KMS-11 (cell line): ENCODE measurements around the gene CYB5RL.

ENCODE experiments used
- H2AFZ ChIP-seq: fragments of 200-600 bp; sonication (generic); 2 replicates; pipeline ENCODE4 v1.6.1; 2016; ENCODE audit warnings: antibody characterized with exemption, mixed run types, low read depth
- H3K27ac ChIP-seq: fragments of 200-600 bp; sonication (generic); 2 replicates; pipeline ENCODE4 v1.6.1; 2016; ENCODE audit warnings: mild to moderate bottlenecking, mixed run types
- H3K27me3 ChIP-seq: fragments of 200-600 bp; sonication (generic); 2 replicates; pipeline ENCODE4 v1.6.1; 2017; ENCODE audit warnings: mild to moderate bottlenecking, low read depth, mixed run types, moderate library complexity; ENCODE audit not compliant: insufficient read depth
- H3K36me3 ChIP-seq: fragments of 200-600 bp; sonication (generic); 2 replicates; pipeline ENCODE4 v1.6.1; 2017; ENCODE audit warnings: mild to moderate bottlenecking, mixed run types; ENCODE audit not compliant: insufficient read depth
- H3K4me1 ChIP-seq: fragments of 200-600 bp; sonication (generic); 2 replicates; pipeline ENCODE4 v1.6.1; 2016; ENCODE audit warnings: mild to moderate bottlenecking, low read depth, mixed run types; ENCODE audit not compliant: poor library complexity, severe bottlenecking
- H3K4me2 ChIP-seq: fragments of 200-600 bp; sonication (generic); 2 replicates; pipeline ENCODE4 v1.7.0; 2016; ENCODE audit warnings: mild to moderate bottlenecking, mixed run types
- H3K4me3 ChIP-seq: fragments of 200-600 bp; sonication (generic); IDR thresholded peaks from 2 replicates; pipeline ENCODE4 v1.6.1; 2017; ENCODE audit warnings: low read depth, low read length, mixed read lengths; ENCODE audit not compliant: insufficient read depth
- H3K79me2 ChIP-seq: fragments of 200-600 bp; sonication (generic); 2 replicates; pipeline ENCODE4 v1.6.1; 2016; ENCODE audit warnings: low read depth, mixed run types; ENCODE audit not compliant: insufficient read depth
- H3K9ac ChIP-seq: fragments of 200-600 bp; sonication (generic); 2 replicates; pipeline ENCODE4 v1.6.1; 2016; ENCODE audit warnings: mild to moderate bottlenecking, mixed run types
- H4K20me1 ChIP-seq: fragments of 200-600 bp; sonication (generic); 2 replicates; pipeline ENCODE4 v1.6.1; 2016; ENCODE audit warnings: mild to moderate bottlenecking, mixed run types; ENCODE audit not compliant: insufficient read depth
- CTCF ChIP-seq: fragments of 200-600 bp; sonication (generic); conservative IDR thresholded peaks from 2 replicates; pipeline ENCODE4 v1.6.1; 2017; ENCODE audit warnings: low read depth, mild to moderate bottlenecking, antibody characterized with exemption, low read length, moderate library complexity, mixed read lengths

The CYB5RL gene

GRCh38 chr1:54165146-54165545 is 34.7 kb downstream of the CYB5RL start:
- TF ChIP-seq CTCF, result no peak
- no peak overlapping the region for H3K4me3 ChIP-seq
- H3K79me2 ChIP-seq, result no peaks in the 10 kb centered on the region

GRCh38 chr1:54163573-54163972 is 36.3 kb downstream of the CYB5RL start:
- Histone ChIP-seq H2AFZ (no peak overlapping the region), H3K36me3 (no peaks in the 10 kb centered on the region), H4K20me1 (no peaks in the 10 kb centered on the region), H3K27me3 (no peaks in the 10 kb centered on the region), H3K9ac (no peak overlapping the region), H3K79me2 (no peaks in the 10 kb centered on the region), H3K4me1 (no peaks in the 10 kb centered on the region), H3K4me2 (no peak overlapping the region), H3K4me3 (no peak overlapping the region), H3K27ac (no peak overlapping the region)
- no peak for TF ChIP-seq CTCF

More at GRCh38 chr1:54165146-54165545, 34.7 kb downstream of the CYB5RL start:
- H4K20me1 ChIP-seq, result no peaks in the 10 kb centered on the region
- no peaks in the 10 kb centered on the region for H3K4me1 ChIP-seq
- H3K4me2 ChIP-seq, result no peak overlapping the region
- no peak overlapping the region for H2AFZ ChIP-seq
- no peak overlapping the region for H3K27ac ChIP-seq
- no peaks in the 10 kb centered on the region for H3K27me3 ChIP-seq
- no peak overlapping the region for H3K9ac ChIP-seq
- H3K36me3 ChIP-seq, result no peaks in the 10 kb centered on the region

- Histone ChIP-seq H3K4me1 (no peaks in the 10 kb centered on the region), H3K27ac (no peak overlapping the region), H4K20me1 (no peaks in the 10 kb centered on the region), H3K9ac (no peak overlapping the region), H3K4me3 (no peak overlapping the region), H3K36me3 (no peaks in the 10 kb centered on the region), H2AFZ (no peak overlapping the region), H3K27me3 (no peaks in the 10 kb centered on the region), H3K4me2 (no peak overlapping the region), H3K79me2 (no peaks in the 10 kb centered on the region)
- TF ChIP-seq CTCF, result no peak
Observed at GRCh38 chr1:54163051-54163450, 36.8 kb downstream of the CYB5RL start.

- Histone ChIP-seq H3K27ac (no peak overlapping the region), H3K27me3 (no peaks in the 10 kb centered on the region), H3K4me1 (no peaks in the 10 kb centered on the region), H3K79me2 (no peaks in the 10 kb centered on the region), H4K20me1 (no peaks in the 10 kb centered on the region), H3K36me3 (no peaks in the 10 kb centered on the region), H3K9ac (no peak overlapping the region), H3K4me3 (no peak overlapping the region), H3K4me2 (no peak overlapping the region), H2AFZ (no peak overlapping the region)
- no peak for TF ChIP-seq CTCF
Observed at GRCh38 chr1:54161495-54162168, 38.2 kb downstream of the CYB5RL start.
